Parathyroid adenoma (tissue), 2 donors: ENCODE data around the gene EFHC1.

Experiments used
- H2AFZ ChIP-seq: fragments of 300-600 bp; sonication (generic); one replicate; pipeline ENCODE4 v1.7.0; 2017; ENCODE audit warnings: antibody characterized with exemption, mild to moderate bottlenecking
- H3K27ac ChIP-seq: fragments of 300-600 bp; sonication (generic); one replicate; pipeline ENCODE4 v1.7.0; 2017
- H3K27me3 ChIP-seq: fragments of 300-600 bp; sonication (generic); one replicate; pipeline ENCODE4 v1.7.0; 2017; ENCODE audit warnings: low read length; ENCODE audit not compliant: control insufficient read depth, insufficient read depth
- H3K36me3 ChIP-seq: fragments of 300-600 bp; sonication (generic); one replicate; pipeline ENCODE4 v1.7.0; 2017; ENCODE audit warnings: low read length; ENCODE audit not compliant: control insufficient read depth, insufficient read depth
- H3K4me1 ChIP-seq: fragments of 300-600 bp; sonication (generic); one replicate; pipeline ENCODE4 v1.7.0; 2017; ENCODE audit warnings: control low read depth
- H3K4me2 ChIP-seq: fragments of 300-600 bp; sonication (generic); one replicate; pipeline ENCODE4 v1.7.0; 2017; ENCODE audit warnings: low read length
- H3K4me3 ChIP-seq: fragments of 300-600 bp; sonication (generic); one replicate; pipeline ENCODE4 v1.7.0; 2017; ENCODE audit warnings: low read depth, low read length
- H3K79me2 ChIP-seq: fragments of 300-600 bp; sonication (generic); one replicate; pipeline ENCODE4 v1.7.0; 2017; ENCODE audit warnings: control low read depth
- H3K9ac ChIP-seq: fragments of 300-600 bp; sonication (generic); one replicate; pipeline ENCODE4 v1.7.0; 2017; ENCODE audit warnings: mild to moderate bottlenecking
- H3K9me3 ChIP-seq: fragments of 300-600 bp; sonication (generic); one replicate; pipeline ENCODE4 v1.7.0; 2017; ENCODE audit warnings: low read length; ENCODE audit not compliant: control insufficient read depth
- TF ChIP-seq, protein P1 (sequence below): fragments of 300-600 bp; sonication (generic); IDR thresholded peaks from one replicate; pipeline ENCODE4 v1.7.0; 2017; ENCODE audit warnings: antibody characterized with exemption, mild to moderate bottlenecking
- donor health status: primary hyperparathyroidism.

Gene EFHC1

DNA sequence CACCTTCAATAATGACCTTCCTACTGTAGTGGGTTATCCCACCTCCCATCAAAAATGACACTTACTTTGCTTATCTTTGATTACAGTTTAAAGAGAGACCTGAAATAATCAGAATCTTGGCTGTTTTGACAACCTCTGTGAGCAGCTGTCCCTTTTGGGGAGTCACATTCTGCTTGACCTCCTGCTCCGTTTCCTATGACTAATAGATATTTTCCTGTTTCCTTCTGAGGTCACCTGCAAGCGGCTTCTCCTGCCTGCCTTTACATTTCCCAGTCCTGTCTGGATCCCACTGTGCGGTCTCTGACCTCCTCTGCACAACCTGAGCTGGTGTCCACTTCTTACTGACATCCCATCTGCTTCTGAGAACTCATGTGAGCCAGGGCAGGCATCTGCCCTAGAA, 102.5 kb downstream of the EFHC1 start:
- TF ChIP-seq, protein P1, sequence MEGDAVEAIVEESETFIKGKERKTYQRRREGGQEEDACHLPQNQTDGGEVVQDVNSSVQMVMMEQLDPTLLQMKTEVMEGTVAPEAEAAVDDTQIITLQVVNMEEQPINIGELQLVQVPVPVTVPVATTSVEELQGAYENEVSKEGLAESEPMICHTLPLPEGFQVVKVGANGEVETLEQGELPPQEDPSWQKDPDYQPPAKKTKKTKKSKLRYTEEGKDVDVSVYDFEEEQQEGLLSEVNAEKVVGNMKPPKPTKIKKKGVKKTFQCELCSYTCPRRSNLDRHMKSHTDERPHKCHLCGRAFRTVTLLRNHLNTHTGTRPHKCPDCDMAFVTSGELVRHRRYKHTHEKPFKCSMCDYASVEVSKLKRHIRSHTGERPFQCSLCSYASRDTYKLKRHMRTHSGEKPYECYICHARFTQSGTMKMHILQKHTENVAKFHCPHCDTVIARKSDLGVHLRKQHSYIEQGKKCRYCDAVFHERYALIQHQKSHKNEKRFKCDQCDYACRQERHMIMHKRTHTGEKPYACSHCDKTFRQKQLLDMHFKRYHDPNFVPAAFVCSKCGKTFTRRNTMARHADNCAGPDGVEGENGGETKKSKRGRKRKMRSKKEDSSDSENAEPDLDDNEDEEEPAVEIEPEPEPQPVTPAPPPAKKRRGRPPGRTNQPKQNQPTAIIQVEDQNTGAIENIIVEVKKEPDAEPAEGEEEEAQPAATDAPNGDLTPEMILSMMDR, result no peak
- H2AFZ ChIP-seq, result no peak overlapping the region
- no peaks in the 10 kb centered on the region for H3K79me2 ChIP-seq
- no peak overlapping the region for H3K4me3 ChIP-seq
- H3K4me2 ChIP-seq, result no peak overlapping the region
- H3K27ac ChIP-seq, result no peak overlapping the region
- peaks cover 13% of the 10 kb centered on the region for H3K4me1 ChIP-seq
- no peaks in the 10 kb centered on the region for H3K9me3 ChIP-seq
- no peaks in the 10 kb centered on the region for H3K27me3 ChIP-seq
- no peaks in the 10 kb centered on the region for H3K36me3 ChIP-seq
- H3K9ac ChIP-seq, result no peak overlapping the region

DNA sequence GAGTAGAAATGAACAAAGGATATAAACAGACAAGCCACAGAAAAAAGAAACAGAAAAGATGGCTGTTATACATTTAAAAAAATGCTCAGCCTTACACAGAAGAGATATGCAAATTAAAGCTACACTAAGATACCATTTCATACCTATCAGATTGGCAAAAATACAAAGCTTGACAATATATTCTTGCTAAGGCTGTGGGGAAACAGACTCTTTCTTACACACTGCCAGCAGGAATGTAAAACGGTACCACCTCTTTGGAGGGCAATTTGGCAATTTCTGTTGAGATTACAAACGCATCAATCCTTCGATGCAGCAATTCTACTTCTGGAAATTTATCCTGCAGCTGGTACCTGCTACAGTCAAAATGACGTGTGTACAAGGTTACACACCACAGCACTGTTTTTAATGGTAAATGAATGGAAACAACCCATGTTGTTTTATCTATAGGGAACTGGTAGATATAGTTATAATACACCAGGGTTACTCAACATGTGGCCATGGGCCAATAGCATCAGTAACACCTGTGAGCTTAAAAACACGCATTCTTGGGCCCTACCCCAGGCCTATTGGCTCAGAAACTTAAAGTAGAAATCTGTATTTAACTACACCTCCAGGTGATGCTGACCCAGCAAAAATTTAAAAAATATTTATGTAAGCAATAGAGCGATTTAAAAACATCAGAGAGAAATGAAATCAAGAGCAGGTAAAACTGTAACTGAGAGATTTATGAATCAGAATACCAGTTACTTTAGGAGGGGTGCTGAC, 103.4 kb downstream of the EFHC1 start:
- TF ChIP-seq, protein P1, result no peak
- H3K4me1 ChIP-seq, result peaks cover 13% of the 10 kb centered on the region
- no peak overlapping the region for H3K9ac ChIP-seq
- no peaks in the 10 kb centered on the region for H3K9me3 ChIP-seq
- H3K27me3 ChIP-seq, result no peaks in the 10 kb centered on the region
- H2AFZ ChIP-seq, result no peak overlapping the region
- no peak overlapping the region for H3K4me3 ChIP-seq
- H3K4me2 ChIP-seq, result no peak overlapping the region
- H3K79me2 ChIP-seq, result no peaks in the 10 kb centered on the region
- H3K36me3 ChIP-seq, result no peaks in the 10 kb centered on the region
- no peak overlapping the region for H3K27ac ChIP-seq

DNA sequence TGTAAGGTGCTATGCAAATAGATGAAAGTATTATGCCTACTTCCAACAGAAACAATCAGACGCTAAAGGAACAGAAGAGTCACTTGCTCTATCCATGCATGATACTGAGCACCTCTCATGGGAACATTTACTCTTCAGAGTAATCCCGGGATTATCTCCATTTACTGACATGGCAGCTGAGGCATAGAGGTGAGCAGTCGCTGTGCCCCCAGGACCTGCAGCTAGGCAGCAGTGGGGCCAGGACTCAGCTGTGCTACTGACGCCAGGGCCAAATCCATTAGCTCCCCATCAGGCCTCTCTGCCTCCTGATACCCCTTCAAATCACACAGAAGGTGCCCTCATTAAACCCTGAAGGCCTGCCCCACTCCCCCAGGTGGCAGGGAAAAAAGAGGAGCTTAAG, 104.8 kb downstream of the EFHC1 start:
- Histone ChIP-seq H3K79me2 (no peaks in the 10 kb centered on the region), H3K36me3 (no peaks in the 10 kb centered on the region), H2AFZ (no peak overlapping the region), H3K27me3 (no peaks in the 10 kb centered on the region), H3K4me1 (peaks cover 13% of the 10 kb centered on the region), H3K9me3 (no peaks in the 10 kb centered on the region), H3K9ac (no peak overlapping the region), H3K4me3 (no peak overlapping the region), H3K4me2 (no peak overlapping the region), H3K27ac (no peak overlapping the region)
- TF ChIP-seq, protein P1, result no peak

DNA sequence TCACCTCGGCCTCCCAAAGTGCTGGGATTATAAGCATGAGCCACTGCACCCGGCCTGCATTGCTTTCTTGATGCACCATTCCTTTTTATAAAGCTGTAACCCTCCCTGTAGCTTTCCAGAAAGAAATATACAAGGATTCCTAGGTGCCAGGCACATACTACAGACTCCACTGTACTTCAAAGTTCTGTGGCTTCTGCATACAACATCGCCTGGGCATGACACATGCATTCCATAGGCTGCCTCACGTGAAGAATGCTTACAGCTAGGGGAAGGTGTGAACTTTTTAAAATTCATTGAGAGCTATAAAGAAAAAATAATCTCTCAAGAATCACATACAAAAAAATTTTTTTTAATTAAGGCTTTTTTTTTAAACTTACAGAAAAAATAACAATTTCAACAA, 106.5 kb downstream of the EFHC1 start:
- no peak overlapping the region for H3K4me2 ChIP-seq
- H3K4me3 ChIP-seq, result no peak overlapping the region
- no peaks in the 10 kb centered on the region for H3K27me3 ChIP-seq
- H3K79me2 ChIP-seq, result no peaks in the 10 kb centered on the region
- H3K9me3 ChIP-seq, result no peaks in the 10 kb centered on the region
- H2AFZ ChIP-seq, result no peak overlapping the region
- TF ChIP-seq, protein P1, result no peak
- H3K36me3 ChIP-seq, result no peaks in the 10 kb centered on the region
- H3K27ac ChIP-seq, result no peak overlapping the region
- no peak overlapping the region for H3K9ac ChIP-seq
- H3K4me1 ChIP-seq, result peaks cover 13% of the 10 kb centered on the region

DNA sequence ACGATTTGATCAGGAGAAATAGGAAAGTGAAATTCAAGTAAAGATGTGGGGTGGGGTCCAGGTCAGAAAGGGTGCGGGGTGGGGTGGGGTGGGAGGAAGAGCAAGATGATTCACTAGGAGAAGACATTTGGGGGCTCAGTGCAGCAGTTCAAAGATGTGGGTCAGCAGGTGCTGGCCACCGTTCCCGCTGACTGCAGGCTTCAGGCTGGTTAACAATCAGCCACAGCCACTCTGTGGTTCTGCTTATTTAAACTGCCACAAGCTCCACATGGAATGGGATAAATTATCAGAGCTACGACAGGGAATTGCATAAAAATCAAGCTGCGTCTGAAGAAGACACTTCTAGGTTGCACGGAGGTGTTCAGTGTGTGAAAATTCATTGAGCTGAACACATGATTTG, 107.3 kb downstream of the EFHC1 start:
- Histone ChIP-seq H3K9ac (no peak overlapping the region), H3K27me3 (no peaks in the 10 kb centered on the region), H2AFZ (no peak overlapping the region), H3K4me3 (no peak overlapping the region), H3K27ac (no peak overlapping the region), H3K9me3 (no peaks in the 10 kb centered on the region), H3K4me2 (no peak overlapping the region), H3K79me2 (no peaks in the 10 kb centered on the region), H3K36me3 (no peaks in the 10 kb centered on the region), H3K4me1 (peaks cover 7% of the 10 kb centered on the region)
- TF ChIP-seq, protein P1, result no peak
